ENCODE results near the gene ATP5F1D.

DNA sequence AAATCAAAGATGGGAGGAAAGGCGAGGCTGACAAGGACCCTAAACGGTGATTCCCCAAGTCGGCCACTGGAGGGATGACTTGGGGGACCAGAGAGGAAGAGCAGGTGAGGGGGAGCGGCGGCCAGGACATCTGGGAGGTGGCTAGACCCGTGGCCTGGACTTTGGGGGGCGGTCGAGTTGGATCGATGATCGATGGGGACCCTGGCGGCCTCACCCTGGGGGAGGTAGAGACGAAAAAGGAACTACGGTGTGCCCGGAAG is 19.9 kb downstream of the ATP5F1D start:
- TF ChIP-seq POLR2A (IDR thresholded peaks at IDR 0.05; ENCODE audit: low read depth, low read length) (no peak), TAF1 (IDR thresholded peaks at IDR 0.05; ENCODE audit: low read depth, low read length) (no peak), POLR2AphosphoS5 (IDR thresholded peaks at IDR 0.05; ENCODE audit: low read depth, low read length) (no peak), SPI1 (IDR thresholded peaks at IDR 0.05; ENCODE audit: low read depth, low read length) (0 out of 2 replicates have a peak, but pooled peaks have one; percentile 19)
